RPMI8226 (cell line): ENCODE results near the gene CALML6.
"Not testable (repeated sequence)": the region's sequence is repeated elsewhere in the genome, so short reads cannot be mapped to it uniquely, and the experiment has no call there.

Experiments used
- DNase-seq: peaks from one replicate; pipeline ENCODE4 v3.0.0-alpha.2; 2015

The CALML6 gene

DNA sequence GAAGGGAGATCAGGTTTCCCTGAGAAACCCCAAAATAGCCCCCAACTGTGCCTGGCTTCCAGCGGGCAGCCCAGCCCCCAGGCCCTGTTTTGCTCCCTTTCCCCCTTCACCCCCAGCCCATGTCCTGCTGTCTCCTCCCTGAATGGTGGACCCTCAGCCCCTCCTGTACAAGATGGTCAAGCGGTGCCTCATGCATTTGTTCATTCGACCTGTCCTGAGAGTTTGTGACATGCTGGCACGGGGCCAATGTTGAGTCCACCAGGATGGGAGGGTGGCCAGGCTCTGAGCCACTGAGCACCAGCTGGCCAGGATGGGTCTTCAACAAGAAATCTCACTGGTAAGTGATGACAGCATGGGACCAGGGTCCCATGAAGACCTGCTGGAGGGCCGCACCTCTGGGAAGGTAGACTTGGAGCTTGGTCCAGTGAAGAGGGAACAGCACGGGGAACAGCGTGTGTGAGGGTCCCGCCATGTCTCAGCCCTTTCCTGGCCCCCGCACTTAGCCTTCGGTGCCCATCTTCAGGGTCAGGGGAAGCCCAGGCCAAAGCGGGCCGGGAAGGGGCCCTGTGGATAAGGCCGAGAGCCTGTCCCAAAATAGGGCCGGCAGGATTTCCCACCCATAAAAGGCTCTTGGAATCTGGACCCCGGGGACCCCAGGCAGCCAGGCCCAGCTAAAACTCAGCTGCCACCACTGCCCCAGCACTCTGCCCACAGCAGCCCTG lies at the start of gene CALML6:
Gene CALML6, plus strand, starts transcription at position 290 of the 722 bp plus-strand sequence. Its CDS starts 21 bp downstream, at position 311.
- DNase-seq, result no peak

DNA sequence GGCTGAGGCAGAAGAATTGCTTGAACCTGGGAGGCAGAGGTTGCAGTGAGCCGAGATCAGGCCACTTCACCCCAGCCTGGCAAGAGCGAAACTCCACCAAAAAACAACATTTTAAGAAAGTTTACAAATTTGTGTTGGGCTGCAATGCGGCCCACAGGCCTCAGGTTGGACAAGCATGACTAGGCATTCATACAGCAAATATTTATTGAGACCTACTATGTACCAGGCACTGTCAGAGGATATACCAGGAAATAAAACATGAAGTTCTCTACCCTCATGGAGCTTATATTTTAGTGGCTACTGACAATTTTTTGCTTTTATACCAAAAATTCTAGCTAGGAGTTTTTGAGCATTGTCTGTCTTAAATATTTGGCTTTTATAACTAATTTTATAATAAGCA lies 47.9 kb upstream of the CALML6 start:
- no peak for DNase-seq

GRCh38 chr1:1869469-1869868 lies 45.6 kb upstream of the CALML6 start:
- DNase-seq, result no peak

DNA sequence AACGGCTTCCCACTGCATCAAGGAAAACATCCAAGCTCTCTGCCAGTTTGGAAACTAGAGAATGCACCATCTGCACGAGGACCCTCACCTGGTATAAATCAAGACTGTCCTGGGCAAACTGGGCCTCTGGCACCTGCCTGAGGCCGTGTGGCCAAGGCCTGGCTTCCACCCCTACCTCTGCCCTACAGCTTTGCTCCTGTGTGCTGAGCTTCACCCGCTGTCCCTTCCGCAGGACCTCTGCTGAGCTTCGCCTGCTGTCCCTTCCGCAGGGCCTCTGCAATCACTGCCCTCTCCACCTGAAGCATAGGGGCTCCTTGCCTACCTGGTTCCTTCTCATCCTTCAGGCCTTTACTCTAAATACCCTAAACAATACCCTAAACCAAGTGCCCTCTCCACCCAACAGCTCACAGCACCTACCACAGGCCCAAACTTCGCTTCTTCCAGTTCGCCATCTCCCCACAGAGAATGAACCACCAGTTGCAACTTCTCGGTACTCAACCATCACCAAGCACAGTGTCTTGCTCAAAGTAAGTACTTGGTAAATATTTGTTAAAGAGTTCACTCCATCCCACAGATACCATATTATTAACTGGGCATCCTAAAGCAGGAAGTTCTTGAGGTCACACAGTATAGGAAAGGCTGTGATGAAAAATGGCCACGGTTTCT lies 42.6 kb upstream of the CALML6 start:
- no peak for DNase-seq

DNA sequence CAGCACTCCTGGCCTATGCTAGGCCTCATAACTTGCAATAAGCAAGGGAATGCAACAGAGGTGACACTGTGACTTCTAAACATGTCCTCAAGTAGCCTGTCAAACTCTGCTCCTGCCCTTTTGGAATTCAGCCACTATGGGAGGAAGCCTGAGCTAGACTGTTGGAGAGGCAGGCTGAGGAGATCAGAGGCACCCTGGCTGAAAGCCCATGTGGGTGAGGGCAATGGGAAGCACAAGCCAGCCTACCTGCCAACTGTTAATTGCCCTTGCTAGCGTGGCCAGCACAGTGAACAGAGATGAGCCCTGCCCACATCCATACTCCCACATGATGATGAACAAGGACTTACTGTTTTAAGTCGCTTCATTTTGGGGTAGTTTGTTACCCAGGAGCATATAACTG lies 41.9 kb upstream of the CALML6 start:
- DNase-seq, result no peak

DNA sequence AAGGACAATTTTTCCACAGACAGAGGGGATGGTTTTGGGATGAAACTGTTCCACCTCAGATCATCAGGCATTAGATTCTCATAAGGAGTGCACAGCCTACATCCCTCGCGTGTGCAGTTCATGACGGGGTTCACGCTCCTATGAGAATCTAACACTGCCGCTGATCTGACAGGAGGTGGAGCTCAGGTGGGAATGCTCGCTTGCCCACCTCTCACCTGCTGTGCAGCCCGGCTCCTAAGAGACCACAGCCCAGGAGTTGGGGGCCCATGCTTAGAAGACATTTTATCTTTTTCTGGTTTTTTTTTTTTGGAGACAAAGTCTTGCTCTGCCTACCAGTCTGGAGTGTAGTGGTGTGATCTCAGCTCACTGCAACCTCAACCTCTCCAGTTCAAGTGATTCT lies 40.2 kb upstream of the CALML6 start:
- DNase-seq, result no peak

GRCh38 chr1:1875932-1876331 lies 39.1 kb upstream of the CALML6 start:
- no peak for DNase-seq

GRCh38 chr1:1876335-1876930 lies 38.6 kb upstream of the CALML6 start:
- DNase-seq, result no peak

- DNase-seq, result no peak
These were observed 37.1 kb upstream of the CALML6 start for GRCh38 chr1:1877865-1878436.

- no peak for DNase-seq
These were observed 35.1 kb upstream of the CALML6 start for GRCh38 chr1:1879942-1880341.

- no peak for DNase-seq
These were observed 34.3 kb upstream of the CALML6 start for GRCh38 chr1:1880617-1881312.

- DNase-seq, result no peak
These were observed 33.3 kb upstream of the CALML6 start for GRCh38 chr1:1881727-1882126.

DNA sequence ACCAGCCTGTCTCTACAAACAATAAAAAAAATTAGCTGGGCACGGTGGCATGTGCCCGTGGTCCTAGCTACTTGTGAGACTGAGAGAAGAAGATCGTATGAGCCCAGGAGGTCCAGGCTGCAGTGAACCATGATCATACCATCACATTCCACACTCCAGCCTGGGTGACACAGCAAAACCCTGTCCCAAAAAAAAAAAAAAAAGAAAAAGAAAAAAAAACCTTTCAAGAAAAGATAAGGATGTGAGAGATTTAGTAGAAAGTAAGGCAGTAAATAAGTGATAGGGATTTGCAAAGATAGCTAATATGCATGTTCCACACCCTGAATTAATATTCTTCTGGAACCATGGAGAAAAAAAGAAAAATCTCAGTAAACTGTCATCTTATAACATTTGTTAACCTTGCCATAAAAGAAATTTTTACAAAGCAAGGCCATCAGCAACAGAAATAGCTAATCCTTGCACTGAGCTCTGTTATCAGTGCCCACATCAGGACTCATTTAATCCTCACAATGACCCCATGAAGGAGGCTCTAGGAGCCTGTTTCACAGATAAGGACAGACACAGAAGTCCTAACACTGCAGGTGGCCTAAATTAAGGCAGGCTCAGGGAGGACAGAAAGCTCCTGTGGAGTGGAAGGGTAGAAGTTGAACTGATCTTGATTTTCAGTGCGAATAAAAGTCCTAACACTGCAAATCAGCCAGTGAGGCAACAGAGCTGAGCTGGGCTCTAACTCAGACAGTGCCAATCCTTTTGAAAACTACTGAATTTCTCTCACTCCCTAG lies 31.8 kb upstream of the CALML6 start:
- DNase-seq, result no peak

DNA sequence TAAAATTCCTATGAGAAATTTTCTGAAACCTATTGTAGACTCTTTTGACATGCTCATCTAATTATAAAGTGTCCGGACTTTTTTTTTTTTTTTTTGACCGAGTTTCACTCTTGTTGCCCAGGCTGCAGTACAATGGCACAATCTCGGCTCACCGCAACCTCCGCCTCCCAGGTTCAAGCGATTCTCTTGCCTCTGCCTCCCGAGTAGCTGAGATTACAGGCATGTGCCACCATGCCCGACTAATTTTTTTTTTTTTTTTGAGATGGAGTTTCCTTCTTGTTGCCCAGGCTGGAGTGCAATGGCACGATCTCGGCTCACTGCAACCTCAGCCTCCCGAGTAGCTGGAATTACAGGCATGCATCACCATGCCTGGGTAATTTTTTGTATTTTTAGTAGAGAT lies 31.2 kb upstream of the CALML6 start:
- DNase-seq, result not testable (repeated sequence)

DNA sequence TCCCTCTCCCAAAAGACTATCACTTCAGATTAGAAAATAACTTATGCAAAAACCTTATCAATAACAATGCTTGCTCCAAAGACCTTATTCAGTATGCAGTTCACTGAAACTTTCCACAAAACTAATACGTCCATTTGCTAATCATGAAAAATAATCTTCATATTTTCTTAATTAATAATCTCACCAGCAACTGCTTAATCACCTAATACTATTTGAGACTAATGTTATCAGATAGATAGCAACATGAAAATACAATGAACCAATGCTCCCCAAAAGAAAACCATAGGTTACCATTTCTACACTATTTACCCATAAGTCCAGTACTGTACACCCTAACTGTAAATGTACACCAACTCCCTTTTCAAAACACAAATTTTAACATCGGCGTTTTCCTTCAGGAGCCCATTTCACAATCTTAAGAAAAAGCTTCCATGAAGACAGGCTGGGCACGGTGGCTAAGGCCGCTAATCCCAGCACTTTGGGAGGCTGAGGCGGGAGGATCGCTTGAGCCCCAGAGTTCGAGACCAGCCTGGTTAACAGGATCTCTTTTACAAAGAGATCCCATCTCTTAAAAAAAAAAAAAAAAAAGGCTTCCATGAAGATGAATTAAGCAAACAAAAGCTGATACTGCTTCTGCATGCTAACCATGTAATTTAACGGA lies 25.8 kb upstream of the CALML6 start:
- no peak for DNase-seq

- peak; percentile 64 for DNase-seq
These were observed 25.1 kb upstream of the CALML6 start for GRCh38 chr1:1889847-1890505.

GRCh38 chr1:1890506-1891348 lies 24.3 kb upstream of the CALML6 start, which contains the start of gene GNB1:
Gene GNB1 (minus strand): TSS chr1:1891087. CDS start chr1:1825453, 65,634 bp downstream.
- DNase-seq, result peak; percentile 97

DNA sequence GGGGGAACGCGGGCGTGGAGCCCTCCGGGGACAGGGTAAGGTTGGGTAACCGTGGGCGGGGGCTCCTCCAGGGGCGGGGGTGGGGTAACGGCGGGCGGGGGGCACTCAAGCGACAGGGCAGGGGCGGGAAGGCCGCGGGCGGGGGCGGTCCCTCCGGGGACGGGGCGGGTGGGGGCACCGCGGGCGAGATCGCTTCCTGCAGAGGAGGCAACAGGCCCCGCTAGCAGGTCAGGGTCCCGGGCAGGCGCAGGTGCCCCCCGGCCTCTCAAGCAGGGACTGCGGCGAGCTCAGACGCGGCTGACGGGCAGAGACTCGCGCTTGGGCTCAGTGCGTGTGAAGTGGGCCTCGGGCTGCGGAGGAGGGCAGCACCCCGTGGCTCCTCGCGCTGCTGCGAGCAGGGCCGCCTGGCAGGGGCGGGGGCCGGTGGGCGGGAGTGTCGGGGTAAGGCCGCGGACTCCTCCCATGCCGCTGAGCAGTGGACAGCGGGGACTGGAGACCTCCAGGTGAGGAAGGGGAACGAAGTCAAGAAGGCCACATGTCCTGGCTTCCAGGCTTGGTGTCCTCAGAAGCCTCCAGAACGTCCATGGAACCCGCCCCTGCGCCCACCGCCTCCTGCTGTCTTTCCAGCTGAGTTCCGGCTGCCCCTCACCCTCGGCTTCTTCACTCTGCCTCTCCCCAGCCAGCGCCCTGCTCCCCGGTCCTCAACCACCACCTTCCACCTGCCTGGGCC lies 23.5 kb upstream of the CALML6 start:
- DNase-seq, result peak; percentile 72

DNA sequence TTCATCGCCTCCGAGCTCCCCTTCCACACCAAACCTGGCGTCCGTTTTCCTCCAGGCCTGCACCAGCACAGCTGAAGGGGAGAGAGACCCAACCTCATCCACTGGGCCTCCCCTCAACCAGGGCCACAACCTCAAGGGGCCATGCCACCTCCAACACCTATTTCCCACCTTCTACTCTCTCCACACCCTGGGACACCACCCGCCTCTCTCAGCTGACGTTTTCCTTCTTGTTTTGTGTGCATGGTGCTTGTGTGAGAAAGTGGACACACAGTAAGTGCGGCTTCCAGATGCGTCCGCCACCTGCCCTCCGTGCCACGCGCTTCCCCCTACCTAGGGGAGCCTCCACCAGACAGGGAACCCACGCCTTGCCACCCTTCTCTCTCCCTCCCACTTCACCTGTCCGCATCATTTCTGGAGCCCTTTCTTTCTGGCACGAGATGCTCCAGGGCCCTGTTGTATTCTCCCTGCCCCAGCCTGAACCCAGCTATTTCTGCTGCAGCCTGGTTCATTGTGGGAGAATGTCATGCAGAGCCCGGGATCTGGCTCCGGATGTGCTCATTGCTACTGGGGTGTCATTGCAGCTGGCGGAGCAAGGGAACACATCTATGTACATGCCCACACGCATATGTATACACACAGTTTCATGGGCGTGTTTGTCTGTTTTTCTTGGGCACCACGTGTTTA lies 22.8 kb upstream of the CALML6 start:
- DNase-seq, result no peak
